Progenitor cell of endocrine pancreas (in vitro differentiated cells): Measurements from ENCODE around the gene SCFD2. TPM values are rescaled to one million over a fixed set of nuclear protein-coding genes. Genes with fewer than 3 reads are reported as not detected.
"Not testable (repeated sequence)": the region's sequence is repeated elsewhere in the genome, so short reads cannot be mapped to it uniquely, and the experiment has no call there.

ENCODE experiments used
- DNase-seq: peaks from one replicate; pipeline ENCODE4 v3.0.0; 2021; ENCODE audit warnings: low spot score; ENCODE audit not compliant: unreplicated experiment
- H3K27ac Mint-ChIP-seq: 2 replicates; pipeline ENCODE4 v1.8.0; 2021; ENCODE audit warnings: mild to moderate bottlenecking, moderate library complexity, mixed read lengths
- H3K27me3 Mint-ChIP-seq: 2 replicates; pipeline ENCODE4 v1.8.0; 2021; ENCODE audit warnings: mixed read lengths
- H3K36me3 Mint-ChIP-seq: 2 replicates; pipeline ENCODE4 v1.8.0; 2022; ENCODE audit warnings: mixed read lengths; ENCODE audit not compliant: insufficient read depth
- H3K4me1 Mint-ChIP-seq: 2 replicates; pipeline ENCODE4 v1.8.0; 2021; ENCODE audit warnings: low read depth, mixed read lengths
- H3K4me3 Mint-ChIP-seq: 2 replicates; pipeline ENCODE4 v1.8.0; 2021; ENCODE audit warnings: low read depth, mild to moderate bottlenecking, moderate library complexity, mixed read lengths
- H3K9me3 Mint-ChIP-seq: 2 replicates; pipeline ENCODE4 v1.8.0; 2021; ENCODE audit warnings: low read depth, mixed read lengths
- CTCF ChIP-seq: fragments of 200-600 bp; sonication (generic); IDR thresholded peaks from one replicate; pipeline ENCODE4 v1.5.0; 2021; ENCODE audit warnings: antibody characterized with exemption, mild to moderate bottlenecking; ENCODE audit not compliant: unreplicated experiment
- total RNA-seq: library from RNA; stranded (reverse); gene quantifications from 2 replicates; pipeline ENCODE4 v1.2.1, GENCODE V29; 2021

SCFD2 gene
- total RNA-seq, 1 donor from 2014 or later: 12.5 TPM

GRCh38 chr4:53227451-53227850 is 138.4 kb downstream of the SCFD2 start:
- H3K27me3 Mint-ChIP-seq: no peaks in the 10 kb centered on the region
- TF ChIP-seq CTCF: no peak
- no peak overlapping the region for H3K4me3 Mint-ChIP-seq
- H3K9me3 Mint-ChIP-seq: no peaks in the 10 kb centered on the region
- H3K36me3 Mint-ChIP-seq: no peaks in the 10 kb centered on the region
- DNase-seq: no peak
- H3K4me1 Mint-ChIP-seq: peaks cover 3% of the 10 kb centered on the region
- no peak overlapping the region for H3K27ac Mint-ChIP-seq

GRCh38 chr4:53221832-53222480 is 143.9 kb downstream of the SCFD2 start:
- no peak for DNase-seq
- H3K9me3 Mint-ChIP-seq: peaks cover 10% of the 10 kb centered on the region
- no peaks in the 10 kb centered on the region for H3K27me3 Mint-ChIP-seq
- H3K36me3 Mint-ChIP-seq: peaks cover 6% of the 10 kb centered on the region
- TF ChIP-seq CTCF: no peak
- H3K4me1 Mint-ChIP-seq: peaks cover 3% of the 10 kb centered on the region
- no peak overlapping the region for H3K27ac Mint-ChIP-seq
- H3K4me3 Mint-ChIP-seq: no peak overlapping the region

GRCh38 chr4:53219148-53219547 is 146.7 kb downstream of the SCFD2 start:
- not testable (repeated sequence) for H3K27ac Mint-ChIP-seq, DNase-seq, H3K27me3 Mint-ChIP-seq, H3K36me3 Mint-ChIP-seq, H3K4me3 Mint-ChIP-seq, H3K4me1 Mint-ChIP-seq
- peaks cover 10% of the 10 kb centered on the region for H3K9me3 Mint-ChIP-seq

GRCh38 chr4:53208753-53209152 is 157.1 kb downstream of the SCFD2 start:
- no peak overlapping the region for H3K4me3 Mint-ChIP-seq
- no peaks in the 10 kb centered on the region for H3K9me3 Mint-ChIP-seq
- no peak overlapping the region for H3K27ac Mint-ChIP-seq
- TF ChIP-seq CTCF: no peak
- no peaks in the 10 kb centered on the region for H3K27me3 Mint-ChIP-seq
- H3K36me3 Mint-ChIP-seq: no peaks in the 10 kb centered on the region
- H3K4me1 Mint-ChIP-seq: no peaks in the 10 kb centered on the region
- no peak for DNase-seq

GRCh38 chr4:53205970-53206369 is 159.9 kb downstream of the SCFD2 start:
- Mint-ChIP-seq H3K36me3 (no peaks in the 10 kb centered on the region), H3K9me3 (no peaks in the 10 kb centered on the region), H3K4me3 (no peak overlapping the region), H3K27ac (no peak overlapping the region), H3K27me3 (no peaks in the 10 kb centered on the region), H3K4me1 (no peaks in the 10 kb centered on the region)
- TF ChIP-seq CTCF: no peak
- no peak for DNase-seq

GRCh38 chr4:53199356-53199755 is 166.5 kb downstream of the SCFD2 start:
- Mint-ChIP-seq H3K4me3 (no peak overlapping the region), H3K36me3 (no peaks in the 10 kb centered on the region), H3K4me1 (peaks cover 19% of the 10 kb centered on the region), H3K27ac (no peak overlapping the region), H3K27me3 (no peaks in the 10 kb centered on the region), H3K9me3 (no peaks in the 10 kb centered on the region)
- DNase-seq: no peak
- TF ChIP-seq CTCF: no peak
